Measurements from ENCODE around the gene PDE7B.
"Not testable (repeated sequence)": the region's sequence is repeated elsewhere in the genome, so short reads cannot be mapped to it uniquely, and the experiment has no call there.

Gene PDE7B

GRCh38 chr6:136108361-136108945 lies 257.0 kb downstream of the PDE7B start:
- DNase-seq (ENCODE audit: low spot score) = no peak

DNA sequence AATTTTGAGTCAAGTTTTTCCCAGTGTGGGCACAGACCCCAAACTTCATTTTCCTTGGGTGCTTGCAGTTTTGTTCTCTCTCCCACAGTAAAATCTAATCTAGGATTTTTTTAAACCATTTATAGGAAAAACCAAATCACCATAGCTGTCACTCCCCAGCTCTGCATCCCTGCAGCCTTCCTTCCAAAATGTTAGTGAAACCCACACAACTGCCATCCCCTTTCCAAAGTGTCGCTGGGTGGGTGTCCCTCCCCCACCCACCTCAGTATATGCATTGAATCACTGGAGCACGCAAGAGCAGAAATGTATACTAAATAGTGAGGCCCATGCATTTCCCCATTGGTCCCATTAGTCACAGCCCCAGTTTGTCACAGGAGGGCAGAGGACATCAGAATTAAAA lies 260.3 kb downstream of the PDE7B start:
- peak; percentile 58 for DNase-seq (ENCODE audit: low spot score)

- DNase-seq (ENCODE audit: low spot score) = no peak
Measured at GRCh38 chr6:136112262-136112661, 260.8 kb downstream of the PDE7B start.

DNA sequence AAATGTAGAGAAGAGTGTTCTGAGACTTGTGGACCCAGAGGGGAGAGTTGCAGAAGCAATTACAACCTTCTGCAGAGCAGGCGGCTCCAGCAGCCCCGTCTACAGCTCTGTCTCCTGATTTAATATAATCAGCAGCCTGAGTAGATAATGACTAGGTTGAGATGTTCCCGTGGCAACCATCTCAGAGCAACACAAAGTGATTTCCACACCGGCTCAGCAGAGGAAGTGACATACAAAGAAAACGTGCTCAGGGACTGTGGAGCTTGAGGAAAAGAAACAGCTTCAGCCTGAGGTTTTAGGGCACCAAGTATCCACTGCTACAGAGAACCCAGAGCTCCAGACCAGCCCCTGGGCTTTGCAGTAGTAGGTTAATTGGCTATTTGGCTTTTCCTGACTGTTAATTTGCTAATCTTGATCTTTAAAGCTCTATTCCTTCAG lies 262.3 kb downstream of the PDE7B start:
- peak; percentile 68 for DNase-seq (ENCODE audit: low spot score)

DNA sequence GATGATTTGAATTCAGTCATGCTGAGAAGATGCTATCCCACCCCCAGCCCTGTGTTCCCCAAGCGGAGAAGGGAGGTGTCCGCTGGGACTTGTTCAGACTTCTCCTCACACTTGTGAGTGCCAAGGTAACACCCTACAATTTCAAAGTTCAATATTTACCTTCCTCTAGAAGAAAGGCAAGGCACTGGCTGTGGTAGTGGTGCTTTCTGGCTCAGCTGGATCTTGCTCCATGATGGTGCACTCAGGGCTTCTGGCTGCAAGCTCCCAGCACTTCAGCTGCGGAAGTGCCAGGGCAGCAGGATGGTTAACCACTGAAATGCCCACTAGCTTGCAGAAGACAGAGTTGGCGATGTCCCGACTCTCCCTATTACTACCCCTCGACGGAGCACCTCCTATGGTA lies 263.2 kb downstream of the PDE7B start:
- no peak for DNase-seq (ENCODE audit: low spot score)

DNA sequence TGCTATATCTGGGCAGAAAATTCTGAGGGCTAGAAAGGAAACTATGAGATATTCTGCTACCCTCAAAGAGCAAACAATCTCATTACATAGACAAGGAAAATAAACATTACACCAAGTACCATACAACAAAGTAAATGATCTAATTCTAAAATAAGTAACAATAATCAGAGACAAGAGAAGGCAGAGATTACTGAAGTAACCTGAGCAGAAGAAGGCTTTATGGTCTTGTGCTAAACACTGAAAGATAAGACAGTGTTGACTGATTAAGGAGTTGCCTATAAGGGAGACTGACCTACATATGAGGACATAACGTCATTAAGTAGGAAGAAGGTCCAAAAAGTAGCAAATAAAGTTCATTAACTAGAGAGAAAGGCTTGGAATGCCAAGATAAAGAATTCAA lies 264.4 kb downstream of the PDE7B start:
- no peak for DNase-seq (ENCODE audit: low spot score)

- no peak for DNase-seq (ENCODE audit: low spot score)
Measured at GRCh38 chr6:136117081-136117480, 265.6 kb downstream of the PDE7B start.

DNA sequence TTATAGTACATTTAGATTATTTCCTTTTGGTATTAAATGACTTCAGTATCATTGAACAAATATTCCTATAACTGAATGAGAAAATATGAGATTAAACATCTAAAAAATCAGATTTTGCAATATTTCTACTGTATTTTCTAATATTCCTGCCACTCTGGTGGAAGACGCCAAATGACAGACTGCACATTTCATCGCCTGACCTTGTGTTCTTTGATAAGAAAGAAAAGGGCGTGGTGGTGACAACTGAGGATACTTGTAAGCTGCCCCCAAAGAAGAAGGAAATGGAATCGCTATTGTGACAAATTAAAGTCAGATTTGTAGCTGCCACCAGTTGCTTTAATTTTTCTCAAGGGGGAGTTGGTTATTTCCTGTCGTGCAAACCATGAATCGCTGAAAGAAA lies 267.3 kb downstream of the PDE7B start:
- DNase-seq (ENCODE audit: low spot score) = no peak

DNA sequence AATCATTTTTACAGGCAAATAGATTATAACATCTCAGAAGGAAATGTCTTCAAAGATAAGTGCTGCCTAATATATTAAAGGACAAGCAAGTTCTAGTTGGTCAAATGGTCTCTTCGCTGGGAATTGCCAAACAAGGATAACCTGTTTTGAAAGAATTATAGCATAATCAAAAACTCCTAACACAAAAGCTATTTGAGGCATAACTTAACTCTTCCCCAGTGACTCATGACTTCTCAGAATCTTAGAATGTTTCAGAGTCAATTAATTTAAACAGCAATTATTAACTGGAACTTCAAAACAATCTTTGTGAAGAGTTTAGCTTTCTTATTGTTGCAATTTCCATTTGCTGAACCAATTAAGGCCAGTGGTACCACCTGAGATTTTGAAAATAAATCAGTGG lies 272.0 kb downstream of the PDE7B start:
- DNase-seq (ENCODE audit: low spot score) = no peak

- DNase-seq (ENCODE audit: low spot score) = no peak
Measured at GRCh38 chr6:136125585-136125984, 274.1 kb downstream of the PDE7B start.

- DNase-seq (ENCODE audit: low spot score) = no peak
Measured at GRCh38 chr6:136127873-136128272, 276.4 kb downstream of the PDE7B start.

DNA sequence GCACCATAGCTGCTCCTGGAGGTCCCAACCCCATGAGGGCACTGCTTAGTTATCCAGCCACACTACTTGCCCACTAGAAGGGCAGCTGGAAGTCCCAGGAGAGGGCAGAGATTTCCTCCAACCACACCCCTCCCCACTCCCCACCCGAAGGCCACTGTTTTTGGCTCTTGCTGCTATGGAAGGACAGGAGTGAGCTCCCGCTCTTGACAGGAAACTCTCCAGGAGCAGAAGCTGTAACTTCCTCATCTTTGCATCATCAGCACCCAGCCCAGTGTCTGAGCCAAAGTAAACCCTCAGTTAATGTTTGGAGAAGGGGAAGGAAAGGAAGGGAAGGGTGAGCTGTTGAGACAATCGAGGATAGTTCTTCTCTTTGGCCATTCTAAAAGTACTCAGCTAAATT lies 277.9 kb downstream of the PDE7B start:
- DNase-seq (ENCODE audit: low spot score) = no peak

DNA sequence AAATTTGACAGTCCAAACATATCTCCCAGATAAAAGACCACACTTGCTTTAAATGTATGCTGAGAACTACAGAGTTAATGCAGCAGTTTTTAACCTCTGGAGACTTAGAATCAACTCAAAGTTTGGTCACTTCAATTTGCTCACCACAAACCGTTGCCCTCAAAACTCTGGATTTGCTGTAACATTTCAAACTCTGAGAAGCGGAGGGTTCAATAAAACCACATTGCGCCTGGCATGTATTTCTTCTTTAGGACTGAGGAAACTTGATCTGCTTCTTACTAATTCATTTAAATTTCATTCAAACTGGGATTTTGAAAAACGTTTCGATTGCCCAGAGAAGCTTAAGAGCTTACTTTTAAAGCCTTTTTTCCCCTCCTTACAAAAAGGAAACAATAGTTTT lies 282.8 kb downstream of the PDE7B start:
- no peak for DNase-seq (ENCODE audit: low spot score)

GRCh38 chr6:136134751-136135150 lies 283.2 kb downstream of the PDE7B start:
- DNase-seq (ENCODE audit: low spot score) = peak; percentile 79

- no peak for DNase-seq (ENCODE audit: low spot score)
Measured at GRCh38 chr6:136136274-136136673, 284.8 kb downstream of the PDE7B start.

- no peak for DNase-seq (ENCODE audit: low spot score)
Measured at GRCh38 chr6:136137008-136137692, 285.6 kb downstream of the PDE7B start.

DNA sequence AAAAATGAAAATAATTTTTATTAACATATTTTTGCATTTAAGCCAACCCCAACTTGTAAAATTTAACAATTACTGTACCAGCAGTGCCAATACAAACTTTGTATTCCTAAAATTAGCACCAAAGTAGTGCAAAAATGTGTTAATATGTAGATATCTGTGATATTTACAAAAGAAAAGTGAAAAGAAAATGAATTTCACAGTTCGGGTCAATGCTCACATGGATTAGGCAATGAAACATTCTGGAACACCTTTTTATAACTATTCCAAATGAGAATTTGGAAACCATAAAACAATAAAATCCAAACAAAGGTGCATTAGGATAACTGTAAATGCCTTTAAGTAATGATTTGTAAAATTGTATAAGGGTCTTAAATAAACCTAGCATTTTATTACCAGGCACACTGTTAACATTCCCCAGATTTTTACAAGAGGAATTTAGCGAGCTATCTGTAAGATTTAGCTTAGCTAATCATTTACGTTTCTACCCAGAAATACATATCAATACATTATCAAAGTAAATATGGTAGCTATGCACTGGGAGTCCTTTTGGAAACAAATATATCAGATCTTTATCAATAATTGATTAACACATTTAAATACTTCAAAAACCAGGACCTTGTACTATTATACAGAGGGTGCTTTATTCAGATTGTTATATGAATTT lies 286.4 kb downstream of the PDE7B start:
- DNase-seq (ENCODE audit: low spot score) = no peak

DNA sequence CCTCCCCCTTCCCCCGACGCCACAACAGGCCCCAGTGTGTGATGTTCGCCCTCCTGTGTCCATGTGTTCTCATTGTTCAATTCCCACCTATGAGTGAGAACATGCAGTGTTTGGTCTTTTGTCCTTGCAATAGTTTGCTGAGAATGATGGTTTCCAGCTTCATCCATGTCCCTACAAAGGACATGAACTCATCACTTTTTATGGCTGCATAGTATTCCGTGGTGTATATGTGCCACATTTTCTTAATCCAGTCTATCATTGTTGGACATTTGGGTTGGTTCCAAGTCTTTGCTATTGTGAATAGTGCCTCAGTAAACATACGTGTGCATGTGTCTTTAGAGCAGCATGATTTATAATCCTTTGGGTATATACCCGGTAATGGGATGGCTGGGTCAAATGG lies 287.6 kb downstream of the PDE7B start:
- not testable (repeated sequence) for DNase-seq (ENCODE audit: low spot score)

- DNase-seq (ENCODE audit: low spot score) = no peak
Measured at GRCh38 chr6:136144251-136145023, 292.9 kb downstream of the PDE7B start.

DNA sequence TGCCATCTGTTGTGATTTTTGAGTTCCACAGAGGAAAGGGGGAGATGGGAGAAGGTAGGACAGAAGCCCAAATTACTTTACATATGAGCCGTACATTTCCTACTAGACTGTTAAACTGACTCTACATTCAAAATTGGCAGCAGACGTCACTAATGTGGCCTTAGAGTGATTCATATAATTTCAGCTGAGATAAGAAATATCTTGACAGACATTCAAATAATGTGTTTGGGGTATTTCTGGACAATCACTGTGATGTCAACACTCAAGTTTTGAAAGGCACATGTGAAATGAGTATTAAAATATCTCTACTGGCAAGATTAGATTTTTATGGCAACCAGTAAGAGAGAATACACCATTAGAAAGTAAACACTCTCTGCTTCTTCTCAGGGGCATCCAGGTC lies 294.6 kb downstream of the PDE7B start:
- DNase-seq (ENCODE audit: low spot score) = no peak

DNA sequence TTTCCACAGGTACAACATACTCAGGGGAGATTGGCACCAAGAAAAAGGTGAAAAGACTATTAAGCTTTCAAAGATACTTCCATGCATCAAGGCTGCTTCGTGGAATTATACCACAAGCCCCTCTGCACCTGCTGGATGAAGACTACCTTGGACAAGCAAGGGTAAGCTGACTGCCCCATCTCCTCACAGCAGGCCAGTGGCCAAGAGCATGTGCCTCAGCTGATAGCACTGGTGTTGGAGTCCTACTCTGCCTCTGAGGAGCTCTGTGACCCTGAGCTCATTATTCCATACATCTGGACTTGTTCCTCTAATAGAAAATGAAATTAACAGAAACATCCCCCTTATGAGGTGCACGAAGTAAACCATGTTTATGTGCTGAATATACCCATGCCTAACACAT lies 295.8 kb downstream of the PDE7B start:
- no peak for DNase-seq (ENCODE audit: low spot score)

DNA sequence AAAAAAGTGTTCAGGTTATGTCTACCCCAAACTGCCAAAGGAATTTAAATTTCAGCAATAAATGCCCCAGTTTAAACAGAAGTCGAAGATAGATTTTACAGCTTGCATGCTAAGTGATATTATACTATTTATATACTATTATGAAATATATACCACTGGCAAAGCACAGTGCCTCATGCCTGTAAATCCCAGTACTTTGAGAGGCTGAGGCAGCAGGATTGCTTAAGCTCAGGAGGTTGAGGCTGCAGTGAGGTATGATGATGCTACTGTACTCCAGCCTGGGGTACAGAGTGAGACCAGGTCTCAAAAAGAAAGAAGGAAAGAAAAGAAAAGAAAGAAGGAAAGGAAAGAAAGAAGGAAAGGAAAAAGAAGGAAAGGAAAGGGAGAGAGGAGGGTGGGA lies 296.6 kb downstream of the PDE7B start:
- no peak for DNase-seq (ENCODE audit: low spot score)

DNA sequence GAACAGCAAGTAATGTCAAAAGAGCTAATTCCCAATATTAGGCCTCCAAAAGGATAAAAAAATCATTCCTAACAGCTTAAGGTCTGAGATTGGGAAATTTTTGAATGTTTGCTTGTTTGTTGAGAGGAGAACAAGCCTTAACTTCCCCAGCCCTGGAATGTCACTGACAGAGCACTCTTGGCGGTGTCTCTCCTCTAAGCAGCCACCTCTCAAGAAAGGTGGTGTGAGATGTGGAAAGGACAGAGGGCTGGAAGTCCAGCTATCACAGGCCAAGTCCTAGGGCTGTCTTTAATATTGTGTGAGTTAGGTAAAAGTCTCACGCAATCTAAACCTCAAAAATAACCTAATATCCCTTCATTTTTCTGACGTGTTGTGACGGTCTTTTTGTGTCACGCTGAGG lies 297.0 kb downstream of the PDE7B start:
- no peak for DNase-seq (ENCODE audit: low spot score)
